HG03159 (cell line): Measurements from ENCODE around the gene ZNF385B.

Source experiments
- ATAC-seq: cut with Tn5 transposase; IDR thresholded peaks from one replicate; pipeline ENCODE4 v1.9.1; 2021; ENCODE audit warnings: mild to moderate bottlenecking, moderate library complexity; ENCODE audit not compliant: unreplicated experiment

The ZNF385B gene

GRCh38 chr2:179751163-179751809 is 110.1 kb downstream of the ZNF385B start:
- no peak for ATAC-seq

- ATAC-seq, result no peak
Measured at GRCh38 chr2:179749210-179749609, 112.2 kb downstream of the ZNF385B start.

- no peak for ATAC-seq
Measured at GRCh38 chr2:179746981-179747380, 114.4 kb downstream of the ZNF385B start.

GRCh38 chr2:179745635-179746256 is 115.7 kb downstream of the ZNF385B start:
- ATAC-seq, result no peak

DNA sequence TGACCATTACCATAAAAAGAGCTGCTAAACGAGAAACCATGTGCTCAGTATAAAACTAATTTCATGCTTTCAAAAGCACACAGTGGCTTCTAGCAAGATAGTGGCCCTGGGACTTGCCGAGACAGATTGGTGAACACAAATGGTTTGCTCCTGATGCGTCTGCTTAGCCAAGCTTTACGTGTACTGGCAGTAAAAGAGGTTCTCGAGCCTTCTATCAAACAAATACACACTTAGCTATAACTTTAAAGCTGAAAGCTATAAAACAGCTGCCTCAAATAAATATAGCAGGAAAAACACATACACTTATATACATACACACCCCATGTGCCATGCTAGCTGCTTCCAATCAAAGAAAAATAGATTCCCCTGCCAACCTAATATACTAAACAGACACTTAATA is 117.0 kb downstream of the ZNF385B start:
- ATAC-seq, result no peak

DNA sequence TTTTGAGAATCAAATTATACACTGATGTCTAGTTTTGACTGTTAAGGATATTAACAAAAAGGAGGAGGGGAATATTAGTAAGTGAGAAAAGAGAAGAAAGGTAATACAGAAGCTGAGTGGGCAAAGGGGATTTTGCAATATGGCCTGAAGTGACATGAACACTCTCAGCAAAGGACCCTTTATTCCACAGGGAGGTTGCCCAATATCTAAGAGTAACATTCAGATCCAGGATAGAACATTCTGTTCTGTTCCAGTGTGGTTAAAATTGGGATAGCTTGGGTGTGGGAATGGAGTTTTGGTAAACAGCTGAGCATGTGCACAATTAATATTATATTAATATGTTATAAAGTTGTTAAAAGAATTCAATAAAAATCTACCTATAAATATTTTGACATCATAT is 120.1 kb downstream of the ZNF385B start:
- no peak for ATAC-seq

GRCh38 chr2:179729966-179730365 is 131.4 kb downstream of the ZNF385B start:
- ATAC-seq, result no peak

- ATAC-seq, result no peak
Measured at GRCh38 chr2:179726461-179727180, 134.8 kb downstream of the ZNF385B start.

GRCh38 chr2:179724403-179724802 is 137.0 kb downstream of the ZNF385B start:
- no peak for ATAC-seq

- ATAC-seq, result no peak
Measured at GRCh38 chr2:179720173-179720772, 141.1 kb downstream of the ZNF385B start.

DNA sequence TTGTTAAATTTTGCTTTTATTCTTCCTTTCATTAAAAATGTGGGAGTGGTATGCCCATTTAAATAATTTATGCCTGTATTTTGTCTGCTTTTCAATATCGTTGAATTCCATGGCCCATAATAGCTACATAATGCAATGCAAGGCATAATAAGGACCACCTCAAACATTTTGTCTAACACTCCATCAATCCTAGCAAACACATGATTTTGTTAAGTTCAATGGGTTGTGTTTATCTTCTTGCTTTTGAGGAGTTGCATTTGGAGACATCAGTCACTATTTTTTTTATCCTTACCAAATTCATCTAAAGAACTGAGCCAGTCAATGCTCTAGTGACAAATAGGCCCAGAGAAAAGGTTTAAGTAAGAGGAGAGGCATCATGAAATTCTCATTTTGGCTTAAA is 145.5 kb downstream of the ZNF385B start:
- ATAC-seq, result no peak

- ATAC-seq, result no peak
Measured at GRCh38 chr2:179715196-179715595, 146.2 kb downstream of the ZNF385B start.

DNA sequence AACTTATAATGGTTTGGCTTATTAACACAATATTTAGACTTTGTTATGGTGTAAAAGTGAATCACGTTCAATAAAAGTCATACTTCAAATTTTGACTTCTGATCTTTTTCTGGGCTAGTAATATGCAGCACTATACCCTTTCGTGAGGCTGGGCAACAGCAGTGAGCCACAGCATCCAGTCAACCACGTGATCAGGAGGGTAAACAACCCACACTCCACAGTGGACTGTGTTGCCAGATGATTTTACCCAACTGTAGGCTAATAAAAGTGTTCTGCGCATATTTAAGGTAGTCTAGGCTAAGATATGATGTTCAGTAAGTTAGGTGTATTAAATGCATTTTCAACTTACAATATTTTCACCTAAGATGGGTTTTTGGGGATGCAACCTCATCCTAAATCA is 148.6 kb downstream of the ZNF385B start:
- no peak for ATAC-seq

DNA sequence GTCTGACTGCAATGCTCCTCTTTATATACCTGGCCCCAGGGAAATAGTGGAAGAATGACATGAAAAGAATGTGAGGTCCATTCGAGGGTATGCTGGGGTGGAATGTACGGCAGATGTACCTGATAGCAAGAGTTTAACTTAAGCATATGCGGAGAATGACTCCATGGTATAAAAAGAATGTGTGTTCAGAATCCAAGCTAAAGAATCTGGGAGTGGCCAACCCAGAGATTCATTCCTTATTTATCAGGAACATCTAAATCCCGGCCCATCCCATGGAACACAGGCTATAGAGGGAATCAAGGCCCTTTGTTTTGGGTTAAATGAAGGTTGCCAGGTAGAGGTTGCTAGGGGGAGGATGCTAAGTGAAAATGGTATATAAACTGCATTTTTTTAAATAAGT is 150.0 kb downstream of the ZNF385B start:
- no peak for ATAC-seq

- ATAC-seq, result no peak
Measured at GRCh38 chr2:179703702-179704101, 157.7 kb downstream of the ZNF385B start.

DNA sequence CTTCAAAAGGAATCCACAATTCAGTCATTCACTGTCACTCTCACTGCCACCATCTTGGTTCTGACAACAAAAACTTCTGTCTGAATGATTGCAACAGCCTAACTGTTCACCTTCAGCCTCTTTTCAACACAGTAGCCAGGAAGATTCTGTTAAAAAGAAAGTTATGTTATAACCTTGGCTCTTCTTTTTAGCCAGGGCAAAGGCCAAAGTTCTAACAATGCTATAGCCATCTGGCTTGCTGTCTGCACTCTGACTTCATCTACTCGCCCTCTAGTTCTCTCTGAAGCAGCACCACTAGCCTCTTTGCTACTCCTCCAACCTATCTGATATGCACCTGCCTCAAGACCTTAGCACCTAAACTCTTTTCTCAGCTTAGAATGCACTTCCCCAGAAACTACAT is 158.5 kb downstream of the ZNF385B start:
- ATAC-seq, result no peak

GRCh38 chr2:179701524-179702110 is 159.8 kb downstream of the ZNF385B start:
- ATAC-seq, result no peak

- ATAC-seq, result no peak
Measured at GRCh38 chr2:179695486-179695885, 165.9 kb downstream of the ZNF385B start.

- no peak for ATAC-seq
Measured at GRCh38 chr2:179694963-179695362, 166.4 kb downstream of the ZNF385B start.

DNA sequence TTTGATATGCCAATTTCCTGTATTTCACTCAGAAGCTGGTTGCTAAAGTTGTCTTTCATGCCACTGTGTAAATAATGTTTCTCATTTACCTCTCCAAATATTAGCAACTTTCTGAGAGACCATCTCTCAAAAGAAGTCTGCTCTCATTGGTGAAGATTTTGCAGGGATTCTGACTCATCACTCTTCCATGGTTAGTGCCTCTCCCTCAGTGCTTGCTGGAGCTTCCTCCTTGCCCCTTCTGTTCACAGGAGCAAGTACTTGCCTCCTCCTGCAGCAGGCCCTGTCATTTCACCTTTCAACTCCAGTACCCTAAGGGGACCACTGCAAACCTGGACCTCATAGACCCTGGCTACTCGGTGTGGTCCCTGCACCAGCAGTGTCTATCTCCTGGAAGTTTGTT is 168.8 kb downstream of the ZNF385B start:
- ATAC-seq, result no peak

- no peak for ATAC-seq
Measured at GRCh38 chr2:179692043-179692442, 169.4 kb downstream of the ZNF385B start.
